IMR-90 (cell line): ENCODE measurements around the gene FBXW11. TPM values are rescaled to one million over a fixed set of nuclear protein-coding genes. Genes with fewer than 3 reads are reported as not detected.

Experiments
- ATAC-seq: fragments of 200-7000 bp; cut with Tn5 transposase; 2 replicates; pipeline ENCODE4 v1.9.1; 2020; ENCODE audit warnings: low read depth, mild to moderate bottlenecking, moderate library complexity
- BruUV-seq: library from RNA; stranded (reverse); fragments of 400-500 nt; replicated peaks from 2 replicates; lab custom pipeline; 2021; lab: Mats Ljungman, UMichigan
- CTCF ChIA-PET: fragments of 300-600 bp; formaldehyde crosslinking; extraction: SDS; loops from one replicate; lab custom pipeline; 2021; ENCODE audit warnings: antibody characterized with exemption; lab: Yijun Ruan, JAX
- POLR2A ChIA-PET: fragments of 300-600 bp; sonication (Branson Sonifier 250); formaldehyde crosslinking; loops from one replicate; lab custom pipeline; 2022; ENCODE audit warnings: antibody characterized with exemption; ENCODE audit not compliant: unreplicated experiment; lab: Charles Lee
- DNase-seq: peaks from one replicate; pipeline ENCODE4 v3.0.0; 2013
- H2AFZ ChIP-seq: replicated peaks from 2 replicates; pipeline ENCODE3; 2013; ENCODE audit warnings: low read length, mild to moderate bottlenecking; ENCODE audit not compliant: poor library complexity
- H2AK5ac ChIP-seq: 2 replicates; pipeline ENCODE4 v1.6.1; 2013; ENCODE audit warnings: low read depth, low read length, inconsistent platforms
- H2AK9ac ChIP-seq: replicated peaks from 2 replicates; pipeline ENCODE3; 2013; ENCODE audit warnings: mild to moderate bottlenecking, low read depth, low read length, moderate library complexity; ENCODE audit not compliant: poor library complexity
- H2BK120ac ChIP-seq: 2 replicates; pipeline ENCODE4 v1.6.1; 2013; ENCODE audit warnings: low read depth, low read length, inconsistent platforms
- H2BK15ac ChIP-seq: 3 replicates; pipeline ENCODE4 v1.6.1; 2013; ENCODE audit warnings: low read depth, low read length, inconsistent platforms
- H2BK20ac ChIP-seq: 2 replicates; pipeline ENCODE4 v1.6.1; 2013; ENCODE audit warnings: low read depth, mild to moderate bottlenecking, inconsistent platforms, low read length, moderate library complexity
- H2BK5ac ChIP-seq: 2 replicates; pipeline ENCODE4 v1.6.1; 2013; ENCODE audit warnings: mild to moderate bottlenecking, low read depth, low read length, inconsistent platforms; ENCODE audit not compliant: poor library complexity, severe bottlenecking
- H3K14ac ChIP-seq: replicated peaks from 2 replicates; pipeline ENCODE4 v1.6.1; 2013; ENCODE audit warnings: low read depth, low read length, inconsistent platforms
- H3K18ac ChIP-seq: 2 replicates; pipeline ENCODE4 v1.6.1; 2013; ENCODE audit warnings: low read depth, low read length, control low read depth
- H3K23ac ChIP-seq: 2 replicates; pipeline ENCODE4 v1.6.1; 2013; ENCODE audit warnings: low read depth, low read length, inconsistent platforms
- H3K27ac ChIP-seq: 2 replicates; pipeline ENCODE4 v1.5.1; 2013; ENCODE audit warnings: mild to moderate bottlenecking, control low read depth, low read length; ENCODE audit not compliant: insufficient read depth
- H3K27me3 ChIP-seq: 2 replicates; pipeline ENCODE4 v1.6.1; 2013; ENCODE audit warnings: low read length; ENCODE audit not compliant: control insufficient read depth, insufficient read depth
- H3K36me3 ChIP-seq: 2 replicates; pipeline ENCODE4 v1.6.1; 2013; ENCODE audit warnings: low read length, mixed read lengths; ENCODE audit not compliant: control insufficient read depth, insufficient read depth
- H3K4ac ChIP-seq: 2 replicates; pipeline ENCODE4 v1.6.1; 2013; ENCODE audit warnings: low read depth, low read length, inconsistent platforms
- H3K4me1 ChIP-seq: 2 replicates; pipeline ENCODE4 v1.6.1; 2013; ENCODE audit warnings: low read length, mixed read lengths; ENCODE audit not compliant: control insufficient read depth, insufficient read depth
- H3K4me2 ChIP-seq: 2 replicates; pipeline ENCODE4 v1.6.1; 2013; ENCODE audit warnings: low read depth, mild to moderate bottlenecking, control low read depth, low read length, moderate library complexity
- H3K4me3 ChIP-seq: 2 replicates; pipeline ENCODE4 v1.5.1; 2013; ENCODE audit warnings: low read depth, mild to moderate bottlenecking, control low read depth, low read length, moderate library complexity; ENCODE audit not compliant: insufficient read depth
- H3K56ac ChIP-seq: 2 replicates; pipeline ENCODE4 v1.6.1; 2013; ENCODE audit warnings: low read length, inconsistent platforms; ENCODE audit not compliant: insufficient read depth; ENCODE audit errors: extremely low read depth
- H3K79me1 ChIP-seq, 2 experiments: 2 replicates each; pipeline ENCODE4 v1.6.1; 2013; ENCODE audit warnings: low read length in 2 of 2, inconsistent platforms in 1 of 2, low read depth in 1 of 2
- H3K9ac ChIP-seq: 2 replicates; pipeline ENCODE4 v1.6.1; 2013; ENCODE audit warnings: low read depth, low read length, control low read depth
- H3K9me1 ChIP-seq: 2 replicates; pipeline ENCODE4 v1.6.1; 2013; ENCODE audit warnings: low read length, inconsistent platforms; ENCODE audit not compliant: insufficient read depth
- H3K9me3 ChIP-seq: 2 replicates; pipeline ENCODE4 v1.6.1; 2013; ENCODE audit warnings: low read length; ENCODE audit not compliant: control insufficient read depth, insufficient read depth
- H4K20me1 ChIP-seq: 2 replicates; pipeline ENCODE4 v1.6.1; 2013; ENCODE audit warnings: low read length, inconsistent platforms; ENCODE audit not compliant: insufficient read depth
- H4K5ac ChIP-seq: 2 replicates; pipeline ENCODE4 v1.6.1; 2013; ENCODE audit warnings: mild to moderate bottlenecking, low read depth, low read length, control low read depth
- H4K8ac ChIP-seq, 2 experiments: 2 replicates each; pipeline ENCODE4 v1.6.1; 2013; ENCODE audit warnings: low read depth in 2 of 2, low read length in 2 of 2, control low read depth in 1 of 2, inconsistent platforms in 1 of 2
- H4K91ac ChIP-seq: 2 replicates; pipeline ENCODE4 v1.6.1; 2013; ENCODE audit warnings: low read depth, low read length, inconsistent platforms; ENCODE audit not compliant: insufficient read depth
- BHLHE40 ChIP-seq: fragments of 150-350 bp; IDR thresholded peaks from 2 replicates; pipeline ENCODE4 v1.6.1; 2016; ENCODE audit warnings: mild to moderate bottlenecking, low read depth, low read length
- CEBPB ChIP-seq: IDR thresholded peaks from 2 replicates; pipeline ENCODE4 v1.6.1; 2012; ENCODE audit warnings: low read depth, low read length, improper control_type of control experiment
- CHD1 ChIP-seq: IDR thresholded peaks from 2 replicates; pipeline ENCODE4 v1.6.1; 2012; ENCODE audit warnings: low read depth, low read length, improper control_type of control experiment
- CTCF ChIP-seq: conservative IDR thresholded peaks from 2 replicates; pipeline ENCODE4 v1.5.1; 2012; ENCODE audit warnings: mild to moderate bottlenecking, low read depth, low read length, improper control_type of control experiment
- ELK1 ChIP-seq: fragments of 150-350 bp; IDR thresholded peaks from 2 replicates; pipeline ENCODE4 v1.6.1; 2016; ENCODE audit warnings: low read depth, mild to moderate bottlenecking, low read length, moderate library complexity, borderline replicate concordance
- FOS ChIP-seq: fragments of 150-350 bp; IDR thresholded peaks from 2 replicates; pipeline ENCODE4 v1.6.1; 2016; ENCODE audit warnings: low read depth, low read length
- MAFK ChIP-seq: IDR thresholded peaks from 2 replicates; pipeline ENCODE4 v1.6.1; 2012; ENCODE audit warnings: low read depth, low read length, improper control_type of control experiment
- MAZ ChIP-seq: IDR thresholded peaks from 2 replicates; pipeline ENCODE4 v1.6.1; 2012; ENCODE audit warnings: low read depth, mild to moderate bottlenecking, low read length, improper control_type of control experiment, moderate library complexity, borderline replicate concordance
- MXI1 ChIP-seq: IDR thresholded peaks from 2 replicates; pipeline ENCODE4 v1.6.1; 2012; ENCODE audit warnings: low read depth, mild to moderate bottlenecking, low read length, moderate library complexity, borderline replicate concordance
- NFE2L2 ChIP-seq: fragments of 150-350 bp; IDR thresholded peaks from 2 replicates; pipeline ENCODE4 v1.6.1; 2016; ENCODE audit warnings: low read depth, mild to moderate bottlenecking, low read length
- POLR2A ChIP-seq: IDR thresholded peaks from 2 replicates; pipeline ENCODE4 v1.6.1; 2012; ENCODE audit warnings: mild to moderate bottlenecking, low read depth, low read length
- RAD21 ChIP-seq: IDR thresholded peaks from 2 replicates; pipeline ENCODE4 v1.6.1; 2012; ENCODE audit warnings: low read length, improper control_type of control experiment
- RCOR1 ChIP-seq: IDR thresholded peaks from 2 replicates; pipeline ENCODE4 v1.6.1; 2012; ENCODE audit warnings: mild to moderate bottlenecking, low read length, improper control_type of control experiment; ENCODE audit not compliant: insufficient replicate concordance
- RFX5 ChIP-seq: IDR thresholded peaks from 2 replicates; pipeline ENCODE4 v1.8.0; 2012; ENCODE audit warnings: low read depth, mild to moderate bottlenecking, low read length, moderate library complexity
- SMC3 ChIP-seq: fragments of 150-350 bp; IDR thresholded peaks from 2 replicates; pipeline ENCODE4 v1.6.1; 2016; ENCODE audit warnings: low read depth, mild to moderate bottlenecking, antibody characterized with exemption, low read length, moderate library complexity
- USF2 ChIP-seq: fragments of 150-350 bp; IDR thresholded peaks from 2 replicates; pipeline ENCODE4 v1.6.1; 2017; ENCODE audit warnings: mild to moderate bottlenecking, antibody characterized with exemption, low read length, low read depth
- WGBS, 2 experiments: methylation state at CpG; one replicate each; pipeline versions ENCODE4 v1.1.5 to v1.1.7; 2013; ENCODE audit warnings: missing lambda C conversion rate in 2 of 2; ENCODE audit not compliant: insufficient read length in 1 of 2; ENCODE audit errors: extremely low coverage in 2 of 2; 5-methylcytosine and 5-hydroxymethylcytosine counted together
- dilution Hi-C: fragments of 300-500 bp; cut with HindIII; formaldehyde crosslinking; loops from one replicate; pipeline ENCODE4 v1.14.3; 2018; ENCODE audit warnings: low sequenced_read_pairs; ENCODE audit not compliant: unreplicated experiment
- in situ Hi-C: fragments of 300-500 bp; cut with MboI; formaldehyde crosslinking; loops from 3 replicates; pipeline ENCODE4 v1.14.3; 2019; ENCODE audit warnings: low sequenced_read_pairs, inconsistent platforms, mixed read lengths
- intact Hi-C: fragments of 100-400 bp; cut with micrococcal nuclease; formaldehyde crosslinking; loops from 2 replicates; pipeline ENCODE4 v1.10.0; 2022
- polyA plus RNA-seq, 3 experiments: library from polyadenylated mRNA; depleted of rRNA; stranded (reverse); fragments of >200 nt; gene quantifications; 2 replicates each; pipeline ENCODE4 v1.2.3, GENCODE V29; 2012; ENCODE audit warnings: low replicate concordance in 1 of 3
- total RNA-seq: library from RNA; depleted of rRNA; stranded (reverse); fragments of >200 nt; gene quantifications from 2 replicates; pipeline ENCODE4 v1.2.3, GENCODE V29; 2012

The FBXW11 gene
- total and polyA plus RNA-seq, 2 of the 4 experiments (the other 2 are of a cell fraction), result 34.3 to 97.1 TPM

GRCh38 chr5:171895081-171895480 lies 111.4 kb downstream of the FBXW11 start:
- H3K4me3 ChIP-seq, result no peak overlapping the region
- peaks cover 8% of the 10 kb centered on the region for H3K36me3 ChIP-seq
- H2BK15ac ChIP-seq, result no peak overlapping the region
- no TSS peak for BruUV-seq
- no peak overlapping the region for H2AK5ac ChIP-seq
- H3K4ac ChIP-seq, result no peak overlapping the region
- dilution Hi-C loops (no loop called here), intact Hi-C loops (no loop called here), in situ Hi-C loops (no loop called here)
- TF ChIP-seq MAFK, result no peak
- TF ChIP-seq ELK1, result no peak
- TF ChIP-seq CEBPB, result no peak
- no peak for TF ChIP-seq BHLHE40
- no peak for TF ChIP-seq NFE2L2
- no peak for TF ChIP-seq CTCF
- TF ChIP-seq SMC3, result no peak
- TF ChIP-seq RCOR1, result no peak
- TF ChIP-seq RFX5, result no peak
- no peak for TF ChIP-seq MXI1
- TF ChIP-seq FOS, result no peak
- TF ChIP-seq RAD21, result no peak
- no peak for TF ChIP-seq CHD1
- TF ChIP-seq USF2, result no peak
- no peak for TF ChIP-seq POLR2A
- no peak for TF ChIP-seq MAZ
- no peaks in the 10 kb centered on the region for H3K9me3 ChIP-seq
- no peak overlapping the region for H2BK120ac ChIP-seq
- no peak overlapping the region for H4K8ac ChIP-seq
- no peak overlapping the region for H2AK9ac ChIP-seq
- no peak overlapping the region for H3K23ac ChIP-seq
- H3K4me1 ChIP-seq, result no peaks in the 10 kb centered on the region
- H3K4me2 ChIP-seq, result no peak overlapping the region
- no peak for ATAC-seq
- DNase-seq, result no peak
- H2AFZ ChIP-seq, result no peak overlapping the region
- H4K5ac ChIP-seq, result no peak overlapping the region
- no peak overlapping the region for H4K91ac ChIP-seq
- H2BK5ac ChIP-seq, result no peak overlapping the region
- no peak overlapping the region for H3K9ac ChIP-seq
- POLR2A ChIA-PET, result no interaction called here
- no peak overlapping the region for H3K56ac ChIP-seq
- H2BK20ac ChIP-seq, result no peak overlapping the region
- H3K14ac ChIP-seq, result no peak overlapping the region
- peaks cover 13 to 50% of the 10 kb centered on the region in 2 experiments; a peak in 3 of 4 replicates for H3K79me1 ChIP-seq
- CTCF ChIA-PET, result interaction anchor here (0.5 kb wide), 1 partner anchor 115 kb away, joined by 4 read pairs; no protein-coding TSS in a partner anchor
- no CpG with 5 or more reads among the region's 2 CpGs for WGBS, 2 experiments
- H3K27me3 ChIP-seq, result no peaks in the 10 kb centered on the region
- H3K27ac ChIP-seq, result no peak overlapping the region
- H3K18ac ChIP-seq, result no peak overlapping the region
- H3K9me1 ChIP-seq, result peaks cover 3% of the 10 kb centered on the region; the same call in 1 of the 2 replicates
- H4K20me1 ChIP-seq, result peaks cover 12% of the 10 kb centered on the region; the same call in 1 of the 2 replicates
